Testis (tissue), 2 donors: ENCODE measurements around the gene SAMD3.

ENCODE experiments used
- POLR2A ChIP-seq: fragments of 450-650 bp; IDR thresholded peaks from one replicate; pipeline ENCODE4 v1.6.1; 2017; ENCODE audit warnings: antibody characterized with exemption, mild to moderate bottlenecking, moderate library complexity
- TF ChIP-seq, protein P1 (sequence below), 3 experiments: fragments of 450-650 bp in 2 of 3; fragments of 200-600 bp in 1 of 3; sonication (generic) in 1 of 3; IDR thresholded peaks; one replicate each; pipeline ENCODE4 v1.5.1; 2016 to 2019; ENCODE audit warnings: antibody characterized with exemption in 3 of 3, mild to moderate bottlenecking in 2 of 3, moderate library complexity in 1 of 3

DNA sequence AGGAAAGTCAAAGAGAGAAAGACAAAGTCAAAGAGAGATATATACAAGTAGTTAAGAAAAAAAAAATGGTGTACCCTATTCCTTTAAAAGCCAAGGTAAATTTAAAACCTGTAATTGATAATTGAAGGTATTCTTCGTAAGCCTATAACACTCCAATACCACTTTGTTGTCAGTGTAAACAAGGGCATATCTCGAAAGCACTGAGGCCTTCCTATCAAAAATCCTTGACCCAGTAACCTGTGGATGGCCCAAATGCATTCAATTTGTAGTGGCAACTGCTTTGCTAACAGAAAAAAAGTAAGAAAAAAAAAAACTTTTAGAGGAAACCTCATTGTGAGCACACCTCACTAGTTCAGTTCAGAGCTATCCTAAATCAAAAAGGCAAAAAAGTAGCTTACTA lies 39.3 kb upstream of the SAMD3 start:
- TF ChIP-seq, protein P1, sequence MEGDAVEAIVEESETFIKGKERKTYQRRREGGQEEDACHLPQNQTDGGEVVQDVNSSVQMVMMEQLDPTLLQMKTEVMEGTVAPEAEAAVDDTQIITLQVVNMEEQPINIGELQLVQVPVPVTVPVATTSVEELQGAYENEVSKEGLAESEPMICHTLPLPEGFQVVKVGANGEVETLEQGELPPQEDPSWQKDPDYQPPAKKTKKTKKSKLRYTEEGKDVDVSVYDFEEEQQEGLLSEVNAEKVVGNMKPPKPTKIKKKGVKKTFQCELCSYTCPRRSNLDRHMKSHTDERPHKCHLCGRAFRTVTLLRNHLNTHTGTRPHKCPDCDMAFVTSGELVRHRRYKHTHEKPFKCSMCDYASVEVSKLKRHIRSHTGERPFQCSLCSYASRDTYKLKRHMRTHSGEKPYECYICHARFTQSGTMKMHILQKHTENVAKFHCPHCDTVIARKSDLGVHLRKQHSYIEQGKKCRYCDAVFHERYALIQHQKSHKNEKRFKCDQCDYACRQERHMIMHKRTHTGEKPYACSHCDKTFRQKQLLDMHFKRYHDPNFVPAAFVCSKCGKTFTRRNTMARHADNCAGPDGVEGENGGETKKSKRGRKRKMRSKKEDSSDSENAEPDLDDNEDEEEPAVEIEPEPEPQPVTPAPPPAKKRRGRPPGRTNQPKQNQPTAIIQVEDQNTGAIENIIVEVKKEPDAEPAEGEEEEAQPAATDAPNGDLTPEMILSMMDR (IDR thresholded peaks at IDR 0.05): no peak
- no peak for TF ChIP-seq POLR2A
